HG03064 (cell line): ENCODE data around the gene SPRR2B.
"Not testable (repeated sequence)": the region's sequence is repeated elsewhere in the genome, so short reads cannot be mapped to it uniquely, and the experiment has no call there.

ENCODE experiments used
- ATAC-seq: cut with Tn5 transposase; IDR thresholded peaks from one replicate; pipeline ENCODE4 v1.9.1; 2021; ENCODE audit warnings: low read depth; ENCODE audit not compliant: unreplicated experiment

Gene SPRR2B

GRCh38 chr1:153071511-153071910, at the start of gene SPRR2B:
Gene SPRR2B, minus strand, starts transcription at chr1:153071611. Its CDS starts 772 bp downstream, at chr1:153070839.
- ATAC-seq = no peak

- no peak for ATAC-seq
Observed at GRCh38 chr1:153120945-153121344, 49.5 kb upstream of the SPRR2B start.

GRCh38 chr1:153119491-153119971, 48.1 kb upstream of the SPRR2B start:
- ATAC-seq = no peak

GRCh38 chr1:153115264-153115663, 43.9 kb upstream of the SPRR2B start:
- not testable (repeated sequence) for ATAC-seq

GRCh38 chr1:153113416-153113815, 42.0 kb upstream of the SPRR2B start, which contains the start of gene SPRR2F:
Gene SPRR2F, minus strand, starts transcription at chr1:153113516. Its CDS starts 783 bp downstream, at chr1:153112733.
- no peak for ATAC-seq

- not testable (repeated sequence) for ATAC-seq
Observed at GRCh38 chr1:153112454-153112853, 41.0 kb upstream of the SPRR2B start.

- ATAC-seq = no peak
Observed at GRCh38 chr1:153100245-153100644, 28.8 kb upstream of the SPRR2B start.

- ATAC-seq = no peak
Observed at GRCh38 chr1:153099461-153100045, 28.1 kb upstream of the SPRR2B start.

- ATAC-seq = no peak
Observed at GRCh38 chr1:153095764-153096163, 24.4 kb upstream of the SPRR2B start.

GRCh38 chr1:153094426-153094825, 23.0 kb upstream of the SPRR2B start, which contains the start of gene SPRR2E:
Gene SPRR2E, minus strand, starts transcription at chr1:153094526. Its CDS starts 775 bp downstream, at chr1:153093751.
- ATAC-seq = no peak

GRCh38 chr1:153087652-153088051, 16.2 kb upstream of the SPRR2B start:
- no peak for ATAC-seq

GRCh38 chr1:153081736-153082135, 10.3 kb upstream of the SPRR2B start:
- no peak for ATAC-seq

- ATAC-seq = no peak
Observed at GRCh38 chr1:153072806-153073726, 1.7 kb upstream of the SPRR2B start.

GRCh38 chr1:153070243-153070642, 1.2 kb downstream of the SPRR2B start:
- ATAC-seq = no peak

GRCh38 chr1:153058826-153059784, 12.3 kb downstream of the SPRR2B start:
- no peak for ATAC-seq

GRCh38 chr1:153058154-153058553, 13.3 kb downstream of the SPRR2B start:
- ATAC-seq = no peak

- ATAC-seq = no peak
Observed at GRCh38 chr1:153057375-153057774, 14.0 kb downstream of the SPRR2B start, which contains the start of gene SPRR2A. Gene SPRR2A, minus strand, starts transcription at chr1:153057512. Its CDS starts 777 bp downstream, at chr1:153056735.

GRCh38 chr1:153056111-153056510, 15.3 kb downstream of the SPRR2B start:
- ATAC-seq = not testable (repeated sequence)

- no peak for ATAC-seq
Observed at GRCh38 chr1:153049211-153049610, 22.2 kb downstream of the SPRR2B start.

- ATAC-seq = no peak
Observed at GRCh38 chr1:153040950-153041631, 30.3 kb downstream of the SPRR2B start, which contains the start of gene SPRR2D. Gene SPRR2D, minus strand, starts transcription at chr1:153041120. Its CDS starts 774 bp downstream, at chr1:153040346.
